GM10266 (cell line): Measurements from ENCODE around the gene PRKCE.

Experiments
- DNase-seq: peaks from one replicate; pipeline ENCODE4 v3.0.0; 2012; ENCODE audit errors: extremely low spot score
- TF ChIP-seq, protein P1 (sequence below): IDR thresholded peaks from 2 replicates; pipeline ENCODE4 v1.5.1; 2012; ENCODE audit warnings: mild to moderate bottlenecking, low read depth; ENCODE audit not compliant: control insufficient read depth, insufficient read depth; ENCODE audit errors: missing control alignments

The PRKCE gene

DNA sequence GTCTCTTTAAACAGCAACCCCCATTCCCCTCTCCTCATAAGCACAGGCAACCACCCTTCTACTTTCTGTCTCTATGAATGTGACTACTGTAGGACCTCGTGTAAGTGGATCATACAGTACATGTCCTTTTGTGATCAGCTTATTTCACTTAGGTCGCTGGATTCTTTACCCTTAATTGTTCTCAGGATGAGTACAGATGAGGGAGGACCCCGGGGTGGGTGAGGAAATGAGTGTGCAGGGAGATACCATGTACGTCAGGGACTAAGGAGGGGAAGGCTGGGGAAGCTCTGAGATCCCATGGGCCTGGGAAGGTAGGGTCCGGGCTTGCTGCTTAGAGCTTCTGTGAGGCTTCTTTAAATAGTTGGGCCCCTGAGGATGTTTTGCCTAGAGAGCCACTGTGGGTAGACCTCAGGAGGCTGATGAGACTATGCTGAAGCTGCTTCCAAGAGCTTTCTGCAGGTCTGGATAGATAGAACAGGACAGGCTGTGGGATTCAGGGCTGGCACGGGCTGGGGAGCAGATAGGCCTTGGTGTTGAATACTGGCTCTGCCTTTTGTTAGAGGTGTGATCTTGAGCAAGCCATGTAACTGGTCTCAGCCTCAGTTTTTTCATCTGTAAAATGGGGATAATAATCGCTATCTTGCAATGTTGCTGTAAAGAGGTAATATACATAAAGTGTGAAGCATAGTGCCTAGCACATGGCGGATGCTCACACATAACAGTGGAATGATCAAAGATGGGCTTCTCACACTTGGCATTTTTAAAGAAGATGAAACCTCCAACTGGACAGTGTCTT, 155.3 kb downstream of the PRKCE start:
- TF ChIP-seq, protein P1, sequence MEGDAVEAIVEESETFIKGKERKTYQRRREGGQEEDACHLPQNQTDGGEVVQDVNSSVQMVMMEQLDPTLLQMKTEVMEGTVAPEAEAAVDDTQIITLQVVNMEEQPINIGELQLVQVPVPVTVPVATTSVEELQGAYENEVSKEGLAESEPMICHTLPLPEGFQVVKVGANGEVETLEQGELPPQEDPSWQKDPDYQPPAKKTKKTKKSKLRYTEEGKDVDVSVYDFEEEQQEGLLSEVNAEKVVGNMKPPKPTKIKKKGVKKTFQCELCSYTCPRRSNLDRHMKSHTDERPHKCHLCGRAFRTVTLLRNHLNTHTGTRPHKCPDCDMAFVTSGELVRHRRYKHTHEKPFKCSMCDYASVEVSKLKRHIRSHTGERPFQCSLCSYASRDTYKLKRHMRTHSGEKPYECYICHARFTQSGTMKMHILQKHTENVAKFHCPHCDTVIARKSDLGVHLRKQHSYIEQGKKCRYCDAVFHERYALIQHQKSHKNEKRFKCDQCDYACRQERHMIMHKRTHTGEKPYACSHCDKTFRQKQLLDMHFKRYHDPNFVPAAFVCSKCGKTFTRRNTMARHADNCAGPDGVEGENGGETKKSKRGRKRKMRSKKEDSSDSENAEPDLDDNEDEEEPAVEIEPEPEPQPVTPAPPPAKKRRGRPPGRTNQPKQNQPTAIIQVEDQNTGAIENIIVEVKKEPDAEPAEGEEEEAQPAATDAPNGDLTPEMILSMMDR, result no peak
- DNase-seq, result peak; percentile 44

DNA sequence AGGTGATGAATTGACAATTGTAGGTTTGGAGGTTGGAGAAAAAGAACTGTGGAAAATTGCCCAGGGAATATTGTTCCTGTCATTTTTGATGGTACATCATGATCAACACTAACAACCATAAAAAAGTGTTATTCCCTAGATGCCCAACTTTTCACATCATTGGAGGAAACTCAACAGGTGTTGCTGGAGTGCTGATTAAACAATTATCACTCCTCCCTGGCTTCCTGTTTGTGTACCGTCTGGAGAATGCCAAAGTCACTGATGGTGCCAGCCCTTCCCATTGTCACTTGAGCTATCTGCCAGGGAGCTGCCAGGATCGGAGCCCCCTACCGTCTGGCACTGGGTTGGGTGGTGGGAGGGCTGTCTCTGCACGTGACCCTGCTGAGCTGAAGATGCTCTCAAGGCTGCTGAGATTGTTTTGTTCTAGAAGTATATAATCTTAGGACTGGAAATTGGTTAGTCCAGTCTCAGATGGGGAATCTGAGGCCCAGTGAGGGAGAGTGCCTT, 156.9 kb downstream of the PRKCE start:
- TF ChIP-seq, protein P1, result no peak
- DNase-seq, result no peak

DNA sequence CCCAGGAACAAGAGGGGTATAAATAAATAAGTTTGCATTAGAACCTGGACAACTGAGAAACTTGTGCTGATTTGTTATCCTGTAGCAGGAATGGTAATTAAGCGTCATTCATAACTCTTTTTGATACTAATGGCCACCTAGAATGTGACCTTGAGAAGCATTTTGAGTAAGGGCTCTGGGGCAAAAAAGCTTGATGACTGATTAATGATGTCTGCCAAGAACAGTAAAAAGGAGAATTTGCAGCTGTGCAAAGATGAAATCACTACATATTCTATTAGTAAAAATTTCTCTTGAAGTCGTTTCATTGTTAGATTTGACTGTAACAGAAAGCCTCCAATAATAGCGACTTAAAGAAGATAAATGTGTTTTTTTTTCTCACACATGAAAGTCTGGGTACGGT, 157.7 kb downstream of the PRKCE start:
- TF ChIP-seq, protein P1, result no peak
- DNase-seq, result no peak

DNA sequence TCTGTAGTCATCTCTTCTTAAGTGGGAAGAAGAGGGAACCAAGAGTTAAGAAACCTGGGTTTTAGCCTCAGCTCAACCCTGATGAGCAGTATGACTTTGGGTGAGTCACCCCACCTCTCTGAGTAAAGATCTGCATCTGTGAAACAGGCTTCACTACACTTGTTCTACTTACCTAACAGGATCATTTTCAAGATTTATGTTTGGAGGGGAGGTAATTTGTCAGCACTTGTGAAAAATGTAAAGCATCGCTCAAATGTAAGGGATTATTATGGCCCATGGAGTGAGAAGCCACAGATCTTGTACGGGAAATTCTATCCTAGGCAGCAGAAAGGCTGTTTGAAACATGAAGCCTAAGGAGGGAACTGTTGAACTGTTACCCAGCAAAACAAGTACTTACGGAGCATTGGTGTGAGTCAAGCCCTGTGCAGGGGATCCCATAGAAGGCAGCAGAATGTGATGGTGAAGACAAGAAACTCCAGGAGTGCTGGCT, 160.6 kb downstream of the PRKCE start:
- DNase-seq, result no peak
- TF ChIP-seq, protein P1, result no peak

DNA sequence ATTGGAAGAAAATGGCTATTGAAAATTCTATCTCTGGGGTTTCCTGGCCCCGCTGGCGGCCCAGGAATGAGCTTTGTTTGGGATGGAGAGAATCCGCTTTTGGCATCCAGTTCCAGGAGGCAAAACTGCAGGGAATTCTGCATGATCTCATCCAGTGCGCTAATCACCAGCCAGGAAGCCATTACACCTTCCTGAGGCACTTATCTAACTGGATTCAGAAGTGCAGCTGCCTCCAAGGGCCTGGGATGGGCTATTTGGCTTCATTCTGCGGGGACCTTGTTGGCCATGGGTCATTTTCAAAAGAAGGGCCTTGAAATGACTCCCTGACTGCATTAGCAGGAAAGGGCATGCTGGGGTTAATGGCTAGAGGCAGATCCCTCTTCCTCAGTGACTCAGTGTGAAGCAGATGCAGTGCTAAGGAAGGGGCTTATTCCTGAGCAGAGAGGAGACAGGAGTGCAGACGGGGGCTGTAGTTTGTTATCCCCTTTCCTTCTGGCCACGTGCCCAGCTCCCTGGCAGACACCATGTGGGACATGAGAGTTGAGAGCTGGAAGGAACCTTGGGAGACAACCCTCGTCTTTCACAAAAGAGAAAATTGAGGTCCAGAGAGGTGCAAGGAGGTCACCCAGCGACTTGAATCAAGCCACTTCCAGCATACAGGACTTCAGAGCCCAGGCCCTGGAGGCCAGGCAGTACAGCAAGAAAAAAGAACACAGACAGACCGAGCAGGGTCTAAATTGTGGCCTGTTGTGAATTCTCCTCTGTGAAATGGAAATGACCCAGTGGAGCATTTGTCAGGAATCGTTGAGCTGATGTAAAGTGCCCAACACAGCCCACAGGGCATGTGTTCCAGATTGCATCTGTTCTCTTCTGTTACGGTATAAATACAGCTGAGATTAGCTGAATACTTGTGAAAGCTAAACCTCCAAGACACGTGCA, 161.8 kb downstream of the PRKCE start:
- DNase-seq, result no peak

DNA sequence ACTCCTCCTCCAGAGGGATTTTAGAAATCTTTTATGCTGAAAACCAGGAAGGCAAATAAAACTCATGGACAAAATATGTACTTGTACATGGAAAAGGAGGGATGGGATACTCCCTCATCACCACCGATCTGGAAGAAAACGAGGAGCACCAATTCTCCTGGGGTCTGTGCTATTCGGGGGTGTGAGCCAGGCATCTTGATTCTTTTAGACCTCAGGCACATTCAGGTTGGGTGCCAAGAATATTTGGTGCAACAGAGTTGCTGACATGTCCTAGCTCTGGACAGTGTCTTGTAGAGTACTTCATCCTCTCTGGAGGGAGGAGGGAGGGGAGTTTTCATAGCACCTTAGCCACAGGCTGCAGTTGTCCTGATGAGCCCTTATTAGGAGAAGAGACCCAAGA, 163.0 kb downstream of the PRKCE start:
- TF ChIP-seq, protein P1, result no peak
- no peak for DNase-seq

More for the DNA sequence above, 161.8 kb downstream of the PRKCE start:
- TF ChIP-seq, protein P1, result no peak
